Measurements from ENCODE around the gene FAM43A. TPM values are rescaled to one million over a fixed set of nuclear protein-coding genes. Genes with fewer than 3 reads are reported as not detected.

Gene FAM43A
- total RNA-seq, 1 donor from 2014 or later = 33.5 TPM

DNA sequence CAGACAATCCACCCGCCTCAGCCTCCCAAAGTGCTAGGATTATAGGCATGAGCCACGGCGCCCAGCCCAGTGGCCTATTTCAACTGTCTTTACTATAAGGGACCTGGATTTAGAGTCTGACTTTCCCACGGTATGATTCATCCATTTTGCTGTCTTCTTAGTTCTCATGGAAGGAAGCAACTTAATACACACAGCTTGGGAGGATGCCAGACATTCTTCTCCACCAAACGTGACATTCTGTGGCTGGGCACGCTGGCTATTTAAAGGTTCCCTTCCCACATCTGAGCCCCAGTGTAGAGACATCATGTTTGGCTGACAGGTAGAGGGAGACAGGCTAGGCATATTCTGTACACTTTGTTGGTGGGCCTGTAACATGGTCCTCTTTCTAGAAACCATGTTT is 26.2 kb downstream of the FAM43A start:
- Mint-ChIP-seq H3K27me3 (ENCODE audit: unreplicated experiment) (peaks cover 2% of the 10 kb centered on the region), H3K9me3 (ENCODE audit: unreplicated experiment) (no peaks in the 10 kb centered on the region), H3K4me1 (ENCODE audit: unreplicated experiment) (no peaks in the 10 kb centered on the region), H3K27ac (ENCODE audit: unreplicated experiment) (no peak overlapping the region), H3K36me3 (ENCODE audit: low read depth, unreplicated experiment) (no peaks in the 10 kb centered on the region), H3K4me3 (ENCODE audit: unreplicated experiment) (no peak overlapping the region)
- TF ChIP-seq, protein P1, sequence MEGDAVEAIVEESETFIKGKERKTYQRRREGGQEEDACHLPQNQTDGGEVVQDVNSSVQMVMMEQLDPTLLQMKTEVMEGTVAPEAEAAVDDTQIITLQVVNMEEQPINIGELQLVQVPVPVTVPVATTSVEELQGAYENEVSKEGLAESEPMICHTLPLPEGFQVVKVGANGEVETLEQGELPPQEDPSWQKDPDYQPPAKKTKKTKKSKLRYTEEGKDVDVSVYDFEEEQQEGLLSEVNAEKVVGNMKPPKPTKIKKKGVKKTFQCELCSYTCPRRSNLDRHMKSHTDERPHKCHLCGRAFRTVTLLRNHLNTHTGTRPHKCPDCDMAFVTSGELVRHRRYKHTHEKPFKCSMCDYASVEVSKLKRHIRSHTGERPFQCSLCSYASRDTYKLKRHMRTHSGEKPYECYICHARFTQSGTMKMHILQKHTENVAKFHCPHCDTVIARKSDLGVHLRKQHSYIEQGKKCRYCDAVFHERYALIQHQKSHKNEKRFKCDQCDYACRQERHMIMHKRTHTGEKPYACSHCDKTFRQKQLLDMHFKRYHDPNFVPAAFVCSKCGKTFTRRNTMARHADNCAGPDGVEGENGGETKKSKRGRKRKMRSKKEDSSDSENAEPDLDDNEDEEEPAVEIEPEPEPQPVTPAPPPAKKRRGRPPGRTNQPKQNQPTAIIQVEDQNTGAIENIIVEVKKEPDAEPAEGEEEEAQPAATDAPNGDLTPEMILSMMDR (IDR thresholded peaks at IDR 0.05; ENCODE audit: unreplicated experiment) = no peak
- no peak for DNase-seq (ENCODE audit: low spot score)

DNA sequence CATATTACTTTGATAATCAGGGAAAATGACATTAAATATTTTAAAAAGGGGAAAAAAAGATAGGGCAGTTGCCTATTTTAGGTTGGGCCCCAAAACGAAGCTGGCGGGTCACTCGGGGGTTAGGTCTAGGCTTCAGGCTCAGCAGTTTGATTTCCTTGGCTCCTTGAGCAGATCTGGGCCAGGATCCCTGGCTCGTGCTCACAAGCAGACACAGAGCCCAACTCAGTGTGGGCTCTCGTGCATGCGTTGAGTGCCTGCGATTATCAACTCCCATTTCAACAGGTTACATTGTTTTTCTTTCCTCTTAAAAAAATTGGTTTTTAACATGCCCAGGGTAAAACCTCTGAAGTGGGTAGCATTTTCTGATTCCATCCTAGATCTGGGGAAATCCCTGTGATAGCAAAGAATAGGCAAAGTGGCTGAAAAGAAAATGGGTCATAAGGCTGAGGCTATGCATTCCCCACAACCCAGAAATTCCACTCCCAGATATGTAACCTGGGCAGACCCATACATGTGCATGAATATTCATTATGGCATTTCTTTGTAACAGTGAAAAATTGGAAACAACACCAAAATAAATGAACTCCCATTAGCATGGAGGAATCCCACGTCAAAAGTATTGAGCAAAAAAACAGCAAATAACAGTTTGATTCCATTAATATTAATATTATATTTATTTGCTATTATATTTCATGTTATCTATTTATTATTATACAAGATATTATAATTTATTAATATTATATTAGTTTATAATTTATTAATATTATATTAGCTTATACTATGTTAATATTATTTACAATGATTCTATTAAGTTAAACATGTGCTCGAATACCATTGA is 27.8 kb downstream of the FAM43A start:
- peaks cover 2% of the 10 kb centered on the region for H3K27me3 Mint-ChIP-seq (ENCODE audit: unreplicated experiment)
- no peaks in the 10 kb centered on the region for H3K36me3 Mint-ChIP-seq (ENCODE audit: low read depth, unreplicated experiment)
- DNase-seq (ENCODE audit: low spot score) = no peak
- TF ChIP-seq, protein P1 (IDR thresholded peaks at IDR 0.05; ENCODE audit: unreplicated experiment) = no peak
- peaks cover 3% of the 10 kb centered on the region for H3K4me1 Mint-ChIP-seq (ENCODE audit: unreplicated experiment)
- no peak overlapping the region for H3K4me3 Mint-ChIP-seq (ENCODE audit: unreplicated experiment)
- no peak overlapping the region for H3K27ac Mint-ChIP-seq (ENCODE audit: unreplicated experiment)
- no peaks in the 10 kb centered on the region for H3K9me3 Mint-ChIP-seq (ENCODE audit: unreplicated experiment)

DNA sequence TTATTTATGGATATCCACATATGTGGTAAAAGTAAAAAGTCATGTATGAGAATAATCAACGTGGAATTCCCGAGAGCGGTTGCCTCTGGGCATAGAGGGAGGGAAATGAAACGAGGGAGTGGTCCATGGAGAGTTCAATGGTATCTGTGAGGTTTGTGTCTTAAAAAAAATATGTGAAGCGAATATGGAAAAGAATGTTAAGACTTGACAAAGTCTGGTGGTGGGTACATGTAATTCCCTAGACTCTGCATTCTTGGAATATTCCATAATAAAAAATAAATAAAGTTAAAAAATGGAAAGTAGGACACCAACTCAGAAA is 28.4 kb downstream of the FAM43A start:
- Mint-ChIP-seq H3K36me3 (ENCODE audit: low read depth, unreplicated experiment) (no peaks in the 10 kb centered on the region), H3K27me3 (ENCODE audit: unreplicated experiment) (peaks cover 2% of the 10 kb centered on the region), H3K27ac (ENCODE audit: unreplicated experiment) (no peak overlapping the region), H3K4me3 (ENCODE audit: unreplicated experiment) (no peak overlapping the region), H3K4me1 (ENCODE audit: unreplicated experiment) (peaks cover 3% of the 10 kb centered on the region), H3K9me3 (ENCODE audit: unreplicated experiment) (no peaks in the 10 kb centered on the region)
- TF ChIP-seq, protein P1 (IDR thresholded peaks at IDR 0.05; ENCODE audit: unreplicated experiment) = no peak
- DNase-seq (ENCODE audit: low spot score) = no peak

DNA sequence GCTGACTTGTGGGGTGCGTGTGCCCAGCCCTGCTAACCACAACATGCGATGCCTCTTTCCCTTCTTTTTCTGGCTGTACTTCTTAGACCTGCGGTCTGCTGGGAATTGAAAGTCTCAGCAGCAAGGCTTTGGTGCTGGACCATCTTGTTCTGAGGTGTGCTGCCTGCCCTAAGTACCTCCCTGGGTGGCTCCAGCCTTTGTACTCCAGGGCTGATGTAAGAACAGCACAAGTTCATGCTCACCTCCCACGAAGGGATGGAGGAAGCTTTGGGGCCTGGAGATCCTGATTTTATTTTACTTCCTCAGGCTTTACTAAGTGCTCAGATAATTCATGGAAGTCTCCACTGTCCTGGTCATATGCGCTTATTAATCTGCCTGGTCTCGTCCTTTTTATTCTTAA is 28.9 kb downstream of the FAM43A start:
- Mint-ChIP-seq H3K9me3 (ENCODE audit: unreplicated experiment) (no peaks in the 10 kb centered on the region), H3K27me3 (ENCODE audit: unreplicated experiment) (peaks cover 2% of the 10 kb centered on the region), H3K36me3 (ENCODE audit: low read depth, unreplicated experiment) (no peaks in the 10 kb centered on the region), H3K4me3 (ENCODE audit: unreplicated experiment) (no peak overlapping the region), H3K27ac (ENCODE audit: unreplicated experiment) (no peak overlapping the region), H3K4me1 (ENCODE audit: unreplicated experiment) (peaks cover 3% of the 10 kb centered on the region)
- TF ChIP-seq, protein P1 (IDR thresholded peaks at IDR 0.05; ENCODE audit: unreplicated experiment) = no peak
- DNase-seq (ENCODE audit: low spot score) = no peak

DNA sequence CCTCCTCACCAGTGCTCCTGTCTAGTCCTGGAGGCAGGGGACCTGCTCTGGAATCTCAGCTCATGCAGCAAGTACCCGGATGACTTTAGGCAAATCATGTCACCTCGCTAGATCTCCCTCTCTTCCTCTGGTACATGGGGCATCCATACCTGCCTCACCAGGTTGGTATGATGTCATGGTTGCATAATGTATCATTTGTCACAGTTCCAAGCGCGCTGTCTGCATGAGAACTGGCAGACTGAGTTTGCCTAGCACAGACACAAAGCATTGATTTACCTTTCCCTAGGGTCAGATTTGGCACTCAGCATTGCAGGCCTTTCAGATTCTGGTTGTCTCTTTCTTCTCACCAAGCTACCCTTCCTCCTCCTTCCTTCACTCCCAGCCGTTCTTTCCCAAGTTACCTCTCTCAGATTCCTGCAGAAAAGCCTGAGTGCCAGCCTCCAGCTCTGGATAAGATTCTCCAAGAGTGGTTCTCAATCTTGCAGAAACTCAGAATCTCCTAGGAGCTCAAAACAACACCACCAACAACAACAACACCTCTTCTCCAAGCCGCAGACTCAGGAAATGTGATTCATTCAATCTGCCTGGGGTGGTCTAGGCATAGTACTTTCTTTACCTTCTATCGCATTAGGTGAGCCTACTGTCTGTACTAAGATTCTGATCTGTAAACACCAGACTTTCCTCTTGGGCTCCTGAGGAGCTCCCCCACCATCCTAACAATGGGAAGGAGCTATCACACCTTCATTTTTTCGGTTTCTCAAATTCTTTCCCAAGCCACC is 29.5 kb downstream of the FAM43A start:
- H3K27me3 Mint-ChIP-seq (ENCODE audit: unreplicated experiment) = peaks cover 2% of the 10 kb centered on the region
- peaks cover 3% of the 10 kb centered on the region for H3K4me1 Mint-ChIP-seq (ENCODE audit: unreplicated experiment)
- TF ChIP-seq, protein P1 (IDR thresholded peaks at IDR 0.05; ENCODE audit: unreplicated experiment) = no peak
- DNase-seq (ENCODE audit: low spot score) = no peak
- no peaks in the 10 kb centered on the region for H3K36me3 Mint-ChIP-seq (ENCODE audit: low read depth, unreplicated experiment)
- no peak overlapping the region for H3K4me3 Mint-ChIP-seq (ENCODE audit: unreplicated experiment)
- no peak overlapping the region for H3K27ac Mint-ChIP-seq (ENCODE audit: unreplicated experiment)
- no peaks in the 10 kb centered on the region for H3K9me3 Mint-ChIP-seq (ENCODE audit: unreplicated experiment)
